Activated CD8-positive, alpha-beta memory T cell treated with anti-CD3 and anti-CD28 coated beads for 1 hour (primary cell): ENCODE data around the gene CORO1C.

ENCODE experiments used
- DNase-seq, 2 donors: peaks; one replicate each; pipeline ENCODE4 v3.0.0-alpha.2; 2020; ENCODE audit warnings: low read depth in 1 of 2; ENCODE audit errors: extremely low read depth in 1 of 2

Gene CORO1C

GRCh38 chr12:108653922-108654321, 77.4 kb downstream of the CORO1C start:
- DNase-seq = no peak

- no peak for DNase-seq
These were observed 78.2 kb downstream of the CORO1C start for GRCh38 chr12:108653082-108653516.

GRCh38 chr12:108650083-108650482, 81.2 kb downstream of the CORO1C start:
- DNase-seq = no peak

GRCh38 chr12:108649669-108650068, 81.6 kb downstream of the CORO1C start:
- DNase-seq = no peak

- no peak for DNase-seq
These were observed 82.2 kb downstream of the CORO1C start for GRCh38 chr12:108649126-108649525.

- no peak for DNase-seq
These were observed 82.9 kb downstream of the CORO1C start for GRCh38 chr12:108648371-108648770.

GRCh38 chr12:108647585-108648287, 83.6 kb downstream of the CORO1C start:
- DNase-seq = no peak

GRCh38 chr12:108646600-108647579, 84.4 kb downstream of the CORO1C start:
- DNase-seq = no peak

GRCh38 chr12:108645686-108646599, 85.4 kb downstream of the CORO1C start:
- no peak for DNase-seq

- DNase-seq = no peak
These were observed 86.6 kb downstream of the CORO1C start for GRCh38 chr12:108644811-108645120.

GRCh38 chr12:108643941-108644810, 87.1 kb downstream of the CORO1C start:
- no peak for DNase-seq

GRCh38 chr12:108642899-108643654, 88.2 kb downstream of the CORO1C start:
- DNase-seq = no peak

GRCh38 chr12:108642269-108642870, 88.9 kb downstream of the CORO1C start:
- no peak for DNase-seq

- DNase-seq = no peak
These were observed 89.7 kb downstream of the CORO1C start for GRCh38 chr12:108641446-108642268.

- no peak for DNase-seq
These were observed 90.4 kb downstream of the CORO1C start for GRCh38 chr12:108640802-108641445.

- DNase-seq = no peak
These were observed 92.1 kb downstream of the CORO1C start for GRCh38 chr12:108638997-108639822.
